ENCODE data around the gene CRTAC1.
"Not testable (repeated sequence)": the region's sequence is repeated elsewhere in the genome, so short reads cannot be mapped to it uniquely, and the experiment has no call there.

DNA sequence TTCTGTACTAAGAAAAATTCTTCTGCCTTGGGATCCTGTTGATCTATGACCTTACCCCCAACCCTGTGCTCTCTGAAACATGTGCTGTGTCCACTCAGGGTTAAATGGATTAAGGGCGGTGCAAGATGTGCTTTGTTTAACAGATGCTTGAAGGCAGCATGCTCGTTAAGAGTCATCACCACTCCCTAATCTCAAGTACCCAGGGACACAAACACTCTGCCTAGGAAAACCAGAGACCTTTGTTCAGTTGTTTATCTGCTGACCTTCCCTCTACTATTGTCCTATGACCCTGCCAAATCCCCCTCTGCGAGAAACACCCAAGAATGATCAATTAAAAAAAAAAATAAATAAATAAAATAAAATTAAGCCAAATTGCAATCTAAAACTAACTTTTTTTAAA is 188.3 kb downstream of the CRTAC1 start:
- not testable (repeated sequence) for TF ChIP-seq POLR2A (IDR thresholded peaks at IDR 0.05; ENCODE audit: low read depth, low read length); RFX5 (IDR thresholded peaks at IDR 0.05; ENCODE audit: low read depth, low read length); ZNF274 (IDR thresholded peaks at IDR 0.05; ENCODE audit: insufficient read depth, insufficient read length); EZH2 (IDR thresholded peaks at IDR 0.05; ENCODE audit: borderline replicate concordance, control insufficient read depth, low read depth, low read length); FOXM1 (IDR thresholded peaks at IDR 0.05; ENCODE audit: low read depth, low read length); MYC (IDR thresholded peaks at IDR 0.05; ENCODE audit: insufficient read depth, insufficient read length, insufficient replicate concordance, low read length, severe bottlenecking); KDM1A (IDR thresholded peaks at IDR 0.05; ENCODE audit: borderline replicate concordance); TCF12 (IDR thresholded peaks at IDR 0.05; ENCODE audit: low read depth, low read length); CREB1 (IDR thresholded peaks at IDR 0.05; ENCODE audit: low read depth); USF2 (IDR thresholded peaks at IDR 0.05; ENCODE audit: borderline replicate concordance, low read depth, low read length)
- TF ChIP-seq, protein P1, sequence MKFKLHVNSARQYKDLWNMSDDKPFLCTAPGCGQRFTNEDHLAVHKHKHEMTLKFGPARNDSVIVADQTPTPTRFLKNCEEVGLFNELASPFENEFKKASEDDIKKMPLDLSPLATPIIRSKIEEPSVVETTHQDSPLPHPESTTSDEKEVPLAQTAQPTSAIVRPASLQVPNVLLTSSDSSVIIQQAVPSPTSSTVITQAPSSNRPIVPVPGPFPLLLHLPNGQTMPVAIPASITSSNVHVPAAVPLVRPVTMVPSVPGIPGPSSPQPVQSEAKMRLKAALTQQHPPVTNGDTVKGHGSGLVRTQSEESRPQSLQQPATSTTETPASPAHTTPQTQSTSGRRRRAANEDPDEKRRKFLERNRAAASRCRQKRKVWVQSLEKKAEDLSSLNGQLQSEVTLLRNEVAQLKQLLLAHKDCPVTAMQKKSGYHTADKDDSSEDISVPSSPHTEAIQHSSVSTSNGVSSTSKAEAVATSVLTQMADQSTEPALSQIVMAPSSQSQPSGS (IDR thresholded peaks at IDR 0.05; ENCODE audit: low read length): not testable (repeated sequence)

Data from GM12878 (cell line).